Astrocyte (in vitro differentiated cells and primary cell): ENCODE data around the gene ZNF23.

Experiments
- CTCF ChIP-seq: IDR thresholded peaks from 2 replicates; pipeline ENCODE4 v1.5.1; 2011; ENCODE audit warnings: low read depth, mild to moderate bottlenecking, inconsistent platforms, low read length, moderate library complexity; ENCODE audit not compliant: insufficient read depth
- EZH2 ChIP-seq: IDR thresholded peaks from 2 replicates; pipeline ENCODE4 v1.6.1; 2012; ENCODE audit warnings: mild to moderate bottlenecking, low read length, inconsistent platforms; ENCODE audit not compliant: insufficient read depth

DNA sequence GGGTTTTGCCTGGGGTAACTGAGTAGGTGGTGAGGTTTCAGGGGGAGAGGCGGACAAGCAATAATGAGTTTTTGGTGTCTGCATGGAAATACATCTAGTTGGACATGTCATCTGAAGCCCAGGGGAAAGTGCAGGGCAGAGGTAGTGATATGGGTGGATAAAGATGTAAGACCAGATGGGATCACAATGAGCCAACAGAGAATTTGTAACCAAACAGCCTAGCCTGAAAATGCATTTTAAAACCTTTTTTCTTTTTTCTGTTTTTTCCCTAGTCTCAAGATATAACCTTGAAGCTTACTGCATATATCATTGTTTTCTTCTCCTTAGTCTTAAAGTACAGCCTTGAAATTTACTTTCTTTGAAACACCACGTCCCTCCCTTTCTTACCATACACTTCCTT, 30.7 kb upstream of the ZNF23 start:
- TF ChIP-seq CTCF (no peak), EZH2 (no peak)
